Stimulated activated CD4-positive, alpha-beta T cell treated with anti-CD3 and anti-CD28 coated beads, Interleukin-2, amount 100 ng/mL, for 48 hours (primary cell): ENCODE data around the gene AGPAT1.

Experiments used
- DNase-seq, 2 donors: peaks; one replicate each; pipeline ENCODE4 v3.0.0-alpha.2; 2020

The AGPAT1 gene

GRCh38 chr6:32167761-32168262 lies 8.1 kb downstream of the AGPAT1 start:
- no peak for DNase-seq

GRCh38 chr6:32167154-32167760 lies 8.6 kb downstream of the AGPAT1 start:
- no peak for DNase-seq

- DNase-seq: no peak
These were observed 9.3 kb downstream of the AGPAT1 start for GRCh38 chr6:32166411-32167061.

GRCh38 chr6:32164295-32164694 lies 11.6 kb downstream of the AGPAT1 start, which contains the start of gene EGFL8:
Gene EGFL8 (plus strand): TSS chr6:32164595. CDS start chr6:32166166, 1,571 bp downstream.
- DNase-seq: no peak

- no peak for DNase-seq
These were observed 12.2 kb downstream of the AGPAT1 start for GRCh38 chr6:32163559-32164258.

GRCh38 chr6:32158052-32158451 lies 17.8 kb downstream of the AGPAT1 start:
- no peak for DNase-seq

- no peak for DNase-seq
These were observed 19.0 kb downstream of the AGPAT1 start for GRCh38 chr6:32156891-32157290.

GRCh38 chr6:32154514-32155161 lies 21.2 kb downstream of the AGPAT1 start:
- peak; percentile 41 to 42 for DNase-seq

- peak; percentile 58 to 60 for DNase-seq
These were observed 22.0 kb downstream of the AGPAT1 start, which contains the start of gene PPT2 for GRCh38 chr6:32153564-32154513. Gene PPT2 (plus strand): TSS chr6:32154141. CDS start chr6:32154595, 454 bp downstream.

GRCh38 chr6:32152769-32153563 lies 22.9 kb downstream of the AGPAT1 start:
- DNase-seq: no peak

GRCh38 chr6:32151863-32152768 lies 23.8 kb downstream of the AGPAT1 start, which contains the start of gene PRRT1:
Gene PRRT1 (minus strand): TSS chr6:32151939. CDS start chr6:32151827, 112 bp downstream.
- no peak for DNase-seq

GRCh38 chr6:32151181-32151862 lies 24.6 kb downstream of the AGPAT1 start:
- DNase-seq: no peak

GRCh38 chr6:32149932-32150870 lies 25.7 kb downstream of the AGPAT1 start:
- DNase-seq: no peak

- no peak for DNase-seq
These were observed 26.7 kb downstream of the AGPAT1 start for GRCh38 chr6:32149092-32149755.

GRCh38 chr6:32148289-32149091 lies 27.4 kb downstream of the AGPAT1 start:
- DNase-seq: peak; percentile 61 to 78

- no peak for DNase-seq
These were observed 28.3 kb downstream of the AGPAT1 start for GRCh38 chr6:32147401-32148132.
